ENCODE results near the gene ZNF462. TPM values are rescaled to one million over a fixed set of nuclear protein-coding genes. Genes with fewer than 3 reads are reported as not detected.
"Not testable (repeated sequence)": the region's sequence is repeated elsewhere in the genome, so short reads cannot be mapped to it uniquely, and the experiment has no call there.

ZNF462 gene
- polyA plus RNA-seq, 3 donors = 23.0 to 35.8 (median 35.3) TPM

- DNase-seq = no peak
Measured at GRCh38 chr9:106883626-106884190, 20.7 kb downstream of the ZNF462 start.

DNA sequence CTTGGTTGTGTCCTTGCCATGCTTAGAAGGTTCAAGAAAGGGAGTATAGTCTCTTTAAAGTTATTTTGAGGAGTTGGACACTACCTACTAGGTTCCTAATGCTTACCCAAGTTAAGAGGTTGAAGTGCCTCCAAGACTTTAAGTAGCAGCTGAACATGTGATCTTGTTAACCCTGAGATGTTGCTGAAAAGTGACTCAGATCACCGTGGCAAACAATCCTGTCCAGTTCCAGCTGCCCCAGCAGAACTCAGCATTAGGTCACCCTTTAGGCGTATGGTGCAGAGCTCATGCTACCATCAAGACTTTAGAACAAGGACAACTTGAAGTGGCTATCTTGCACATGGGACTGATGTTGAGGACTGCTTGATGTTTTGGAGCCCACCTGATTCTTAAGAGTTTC, 22.5 kb downstream of the ZNF462 start:
- no peak for DNase-seq

DNA sequence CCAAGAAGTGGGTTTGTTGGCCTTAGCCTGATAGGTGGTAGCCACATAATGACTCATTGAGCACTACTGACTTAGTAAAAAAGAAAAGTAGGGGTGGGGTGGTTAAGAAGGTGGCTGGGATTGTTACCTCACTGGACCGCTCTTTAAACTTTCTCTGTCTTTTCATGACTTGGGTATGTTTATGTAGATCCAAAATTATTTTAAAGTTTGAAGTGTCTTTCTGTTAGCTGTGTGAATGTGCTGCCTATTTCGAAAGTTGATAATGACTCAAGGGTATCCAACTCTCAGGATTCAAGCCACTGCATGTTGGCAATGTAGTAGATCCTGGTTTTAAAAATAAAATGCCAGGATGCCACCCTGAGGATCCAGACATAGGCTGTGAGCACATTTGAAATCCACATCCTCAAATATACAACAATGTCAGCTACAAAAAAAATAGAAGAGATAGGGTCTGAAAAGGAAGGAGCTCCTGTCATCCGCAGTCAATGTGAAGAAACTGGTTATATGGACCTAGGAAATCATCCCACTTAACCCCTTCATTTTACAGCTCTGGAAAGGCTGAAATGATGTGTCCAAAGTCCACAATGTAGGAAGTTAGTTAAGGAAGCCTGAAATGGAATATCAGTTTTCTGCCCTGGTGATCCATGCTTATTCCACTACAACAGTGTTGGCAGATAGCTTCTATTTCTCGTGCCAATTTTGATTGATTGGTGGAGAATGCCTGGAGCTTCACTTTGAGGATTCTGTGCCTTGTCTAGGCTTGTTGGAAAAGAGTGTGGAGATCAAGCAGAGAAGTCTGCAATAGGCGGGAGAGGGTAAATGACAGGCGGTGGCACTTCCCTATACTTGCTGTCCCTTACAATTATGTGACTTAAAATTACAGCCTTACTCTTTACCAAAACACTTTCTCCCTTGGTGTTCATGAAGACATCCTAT, 23.4 kb downstream of the ZNF462 start:
- no peak for DNase-seq

- no peak for DNase-seq
Measured at GRCh38 chr9:106887066-106887465, 24.1 kb downstream of the ZNF462 start.

GRCh38 chr9:106889061-106889590, 26.2 kb downstream of the ZNF462 start:
- DNase-seq = peak; percentile 80

- DNase-seq = no peak
Measured at GRCh38 chr9:106890608-106891007, 27.6 kb downstream of the ZNF462 start.

- no peak for DNase-seq
Measured at GRCh38 chr9:106891286-106891685, 28.3 kb downstream of the ZNF462 start.

- DNase-seq = peak; percentile 50
Measured at GRCh38 chr9:106892632-106893031, 29.7 kb downstream of the ZNF462 start.

- DNase-seq = no peak
Measured at GRCh38 chr9:106893088-106893487, 30.1 kb downstream of the ZNF462 start.

DNA sequence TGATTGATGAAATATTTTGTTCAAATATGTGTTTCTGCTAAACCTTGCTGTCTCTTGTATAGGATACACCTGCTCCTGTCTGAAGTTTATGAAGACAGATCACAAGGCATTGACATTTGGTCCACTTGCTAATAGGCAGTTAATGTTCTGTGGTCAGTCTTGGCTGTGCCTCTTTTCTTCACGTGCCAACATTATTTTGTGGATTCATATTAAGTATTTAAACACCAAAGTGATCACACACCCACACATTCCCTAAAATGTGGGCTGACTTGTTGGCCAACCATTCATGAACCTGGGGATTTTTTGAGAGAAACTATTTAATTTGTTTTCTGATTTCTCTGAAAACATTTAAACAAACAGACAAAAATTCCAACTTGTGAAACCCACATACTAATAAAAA, 33.7 kb downstream of the ZNF462 start:
- no peak for DNase-seq

DNA sequence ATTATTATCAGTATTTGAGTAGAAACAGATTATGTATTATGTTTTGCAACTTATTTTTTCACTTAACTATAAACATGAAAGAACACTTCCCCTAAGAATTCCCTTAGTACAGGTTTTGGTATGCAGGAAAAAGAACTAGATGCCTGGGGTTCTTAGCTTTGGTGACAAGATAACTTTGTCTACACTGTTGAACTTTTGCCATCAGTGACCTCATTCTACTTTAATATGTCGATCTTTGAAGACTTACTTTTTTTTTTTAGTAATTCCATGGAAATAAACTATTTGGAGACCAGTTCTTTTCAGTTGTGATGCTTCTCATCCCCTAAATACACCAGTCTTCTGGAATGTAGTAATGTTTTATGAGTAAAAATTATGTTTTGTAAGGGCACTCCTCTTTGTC, 34.3 kb downstream of the ZNF462 start:
- no peak for DNase-seq

GRCh38 chr9:106897751-106898150, 34.8 kb downstream of the ZNF462 start:
- DNase-seq = no peak

DNA sequence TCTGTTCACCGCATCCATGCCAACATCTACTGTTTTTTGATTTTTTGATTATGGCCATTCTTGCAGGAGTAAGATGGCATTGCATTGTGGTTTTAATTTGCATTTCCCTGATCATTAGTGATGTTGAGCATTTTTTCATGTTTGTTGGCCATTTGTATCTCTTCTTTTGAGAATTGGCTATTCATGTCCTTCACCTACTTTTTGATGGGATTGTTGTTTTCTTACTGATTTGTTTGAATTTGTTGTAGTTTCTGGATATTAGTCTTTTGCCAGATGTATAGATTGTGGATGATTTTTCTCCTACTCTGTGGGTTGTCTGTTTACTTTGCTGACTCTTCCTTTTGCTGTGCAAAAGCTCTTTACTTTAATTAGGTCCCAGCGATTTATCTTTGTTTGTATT, 37.6 kb downstream of the ZNF462 start:
- not testable (repeated sequence) for DNase-seq

GRCh38 chr9:106906129-106906528, 43.2 kb downstream of the ZNF462 start:
- no peak for DNase-seq

- no peak for DNase-seq
Measured at GRCh38 chr9:106911951-106912350, 49.0 kb downstream of the ZNF462 start.

- no peak for DNase-seq
Measured at GRCh38 chr9:106913276-106913675, 50.3 kb downstream of the ZNF462 start.

DNA sequence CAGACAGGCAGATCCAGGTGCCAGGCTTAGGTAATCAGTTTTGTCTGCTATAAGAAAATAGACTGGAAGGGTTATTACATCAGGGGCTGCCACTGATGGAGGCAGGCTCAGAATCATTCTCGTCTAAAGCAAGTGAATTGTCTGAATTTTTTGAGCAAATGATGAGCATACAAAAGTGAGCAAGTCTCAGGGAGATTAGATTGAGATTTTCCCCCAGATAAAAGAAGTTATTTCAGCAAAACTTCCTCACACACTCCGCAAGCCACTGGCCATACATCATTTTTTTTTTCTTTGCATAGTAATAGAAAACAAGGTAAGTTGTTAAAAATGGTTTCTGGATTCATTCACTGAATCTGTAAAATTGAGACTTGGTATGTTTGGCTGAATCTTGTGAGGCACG, 52.9 kb downstream of the ZNF462 start:
- no peak for DNase-seq

GRCh38 chr9:106916466-106917235, 53.7 kb downstream of the ZNF462 start:
- DNase-seq = peak; percentile 31

DNA sequence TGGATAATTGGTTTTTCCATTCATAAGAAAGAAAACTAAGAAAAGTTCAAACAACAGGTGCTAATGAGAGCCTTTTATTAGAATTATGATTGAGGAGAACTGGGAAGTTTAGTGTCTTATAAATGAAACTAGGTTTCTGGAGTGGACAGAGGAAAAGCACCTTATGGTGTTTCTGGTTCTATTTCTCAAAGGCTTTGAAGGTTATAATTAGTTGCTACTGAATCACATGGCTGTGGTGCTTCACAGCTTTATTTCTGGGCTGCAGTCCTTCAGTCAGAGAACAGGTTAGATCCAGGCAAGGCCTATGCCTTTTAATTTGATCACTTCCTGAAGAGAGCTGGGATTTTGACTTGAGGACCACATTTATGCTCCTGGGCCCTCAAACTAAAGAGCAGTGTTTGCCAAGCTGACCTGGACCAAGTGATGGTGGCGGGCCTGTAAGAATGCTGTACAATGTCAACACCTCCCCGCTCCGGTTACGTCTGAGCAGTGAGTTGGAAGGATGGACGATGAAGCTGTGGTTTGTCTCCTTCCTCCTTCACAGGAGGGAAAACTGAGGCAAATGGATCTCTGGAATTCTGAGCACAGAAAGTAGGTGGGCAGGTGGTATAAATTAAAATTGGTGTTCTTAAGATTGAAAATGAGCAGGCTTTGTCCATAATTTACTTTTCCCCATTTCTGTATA, 56.0 kb downstream of the ZNF462 start:
- DNase-seq = no peak

- no peak for DNase-seq
Measured at GRCh38 chr9:106920091-106920490, 57.1 kb downstream of the ZNF462 start.

DNA sequence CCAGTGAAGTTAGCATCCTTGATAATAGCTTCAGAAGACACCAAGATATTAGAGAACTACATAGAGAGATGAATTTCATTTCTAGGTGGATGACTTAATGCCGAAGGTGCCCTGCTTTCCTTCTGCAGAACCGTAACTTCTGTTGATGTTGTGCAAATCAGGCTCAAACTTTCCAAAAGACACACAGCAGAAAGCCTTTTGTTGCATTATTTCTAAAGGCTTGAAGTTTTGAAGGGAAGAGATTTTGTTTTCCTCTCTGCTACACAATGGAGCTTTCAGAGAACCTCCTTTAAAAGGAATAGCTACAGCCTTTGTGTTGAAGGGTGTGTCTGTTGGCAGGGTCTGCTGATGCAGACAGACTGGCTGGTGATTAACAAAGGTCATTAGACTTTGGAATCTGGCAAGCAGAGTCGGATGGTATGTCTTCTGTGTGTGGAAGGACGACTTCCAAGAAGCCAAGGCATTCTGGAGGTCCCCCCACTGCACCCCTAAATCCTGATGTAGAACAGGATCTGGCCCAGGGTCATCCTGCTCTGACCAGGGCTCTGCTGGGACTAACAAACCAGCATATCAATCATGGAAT, 57.8 kb downstream of the ZNF462 start:
- DNase-seq = peak; percentile 19
